Activated gamma-delta T cell treated with Interleukin-2 at 50 U/mL for 16 hours (primary cell): ENCODE results near the gene SLC29A3.
"Not testable (repeated sequence)": the region's sequence is repeated elsewhere in the genome, so short reads cannot be mapped to it uniquely, and the experiment has no call there.

Experiments
- DNase-seq: peaks from one replicate; pipeline ENCODE4 v3.0.0-alpha.2; 2020

The SLC29A3 gene

DNA sequence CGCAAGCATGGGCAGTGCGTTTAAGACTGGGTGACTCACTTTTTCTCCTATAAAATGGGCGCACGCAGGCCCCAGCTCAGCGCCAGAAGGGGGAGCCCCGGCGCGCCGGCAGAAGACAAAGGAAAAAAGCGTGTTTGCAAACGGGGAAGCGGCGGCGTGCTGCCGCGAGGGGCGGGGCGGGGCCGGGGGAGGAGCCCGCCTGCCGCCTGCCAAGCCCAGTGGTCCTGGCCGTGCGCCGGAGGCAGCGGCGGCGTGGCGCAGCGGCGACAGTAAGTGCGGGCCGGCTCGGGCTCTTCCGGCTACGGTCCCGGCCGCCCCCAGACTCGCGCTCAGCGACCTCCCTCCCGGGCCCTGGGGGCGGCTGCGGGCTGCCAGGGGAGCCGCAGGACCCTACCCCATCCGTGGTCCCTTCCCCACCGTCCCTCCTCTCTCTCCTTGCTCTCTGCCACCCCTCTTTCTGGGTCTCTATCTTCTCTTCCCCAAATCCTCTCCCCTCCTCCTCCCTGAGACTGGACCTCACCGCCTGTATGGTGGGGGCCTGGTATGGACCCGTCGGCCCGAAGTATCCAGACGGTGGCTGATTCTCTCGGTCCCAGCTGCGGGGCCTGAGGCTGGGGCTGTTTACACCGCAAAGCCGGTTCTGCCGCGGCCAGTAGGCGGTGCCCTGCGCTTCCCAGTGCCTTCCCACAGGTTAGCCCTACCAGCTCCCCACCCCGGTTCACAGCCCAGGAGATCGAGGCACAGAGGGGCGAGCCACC is at the start of gene SLC29A3:
Gene SLC29A3 (plus strand): TSS at position 218 of the 758 bp plus-strand sequence. CDS start 51 bp downstream, at position 269.
- DNase-seq, result peak; percentile 76

DNA sequence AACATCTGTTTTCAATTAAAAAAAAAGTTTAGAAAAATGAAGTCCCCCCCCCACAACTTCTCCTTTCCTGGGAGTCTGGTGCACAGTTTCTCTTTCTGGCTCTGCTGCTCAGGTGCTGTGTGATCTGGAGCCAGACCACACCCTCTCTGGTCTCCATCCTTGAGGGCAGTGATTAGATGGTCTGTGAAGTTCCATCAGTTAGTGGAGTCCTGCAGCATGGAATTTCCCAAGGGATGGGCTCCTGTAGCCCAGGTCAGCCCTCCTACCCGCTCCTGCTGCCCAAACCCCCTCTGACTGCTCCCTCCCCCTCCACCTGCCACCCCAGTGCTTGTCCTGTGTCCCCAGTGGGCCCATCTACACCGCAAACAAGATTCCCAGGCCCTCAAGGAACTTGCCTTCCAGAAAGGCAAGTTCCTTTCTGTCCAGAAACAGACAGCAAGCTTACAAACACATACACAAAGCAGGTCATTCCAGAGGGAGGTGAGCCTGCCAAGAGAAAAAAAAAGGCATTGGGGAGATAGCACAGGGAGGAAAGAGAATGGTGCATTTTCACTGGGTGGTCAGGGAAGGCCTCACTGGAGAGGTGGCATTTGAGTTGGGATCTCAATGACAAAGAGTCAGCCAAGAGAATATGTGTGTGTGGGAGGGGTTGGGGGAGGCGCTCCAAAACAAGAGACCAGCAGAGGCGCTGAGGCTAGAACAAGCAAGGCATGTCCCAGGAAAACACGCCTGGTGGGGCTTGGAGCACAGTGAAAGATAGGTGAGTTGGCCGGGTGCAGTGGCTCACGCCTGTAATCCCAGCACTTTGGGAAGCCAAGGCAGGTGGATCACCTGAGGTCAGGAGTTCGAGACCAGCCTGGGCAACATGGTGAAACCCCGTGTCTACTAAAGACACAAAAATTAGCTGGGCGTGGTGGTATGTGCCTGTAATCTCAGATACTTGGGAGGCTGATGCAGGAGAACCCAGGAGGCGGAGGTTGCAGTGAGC is 49.5 kb upstream of the SLC29A3 start:
- DNase-seq, result no peak

DNA sequence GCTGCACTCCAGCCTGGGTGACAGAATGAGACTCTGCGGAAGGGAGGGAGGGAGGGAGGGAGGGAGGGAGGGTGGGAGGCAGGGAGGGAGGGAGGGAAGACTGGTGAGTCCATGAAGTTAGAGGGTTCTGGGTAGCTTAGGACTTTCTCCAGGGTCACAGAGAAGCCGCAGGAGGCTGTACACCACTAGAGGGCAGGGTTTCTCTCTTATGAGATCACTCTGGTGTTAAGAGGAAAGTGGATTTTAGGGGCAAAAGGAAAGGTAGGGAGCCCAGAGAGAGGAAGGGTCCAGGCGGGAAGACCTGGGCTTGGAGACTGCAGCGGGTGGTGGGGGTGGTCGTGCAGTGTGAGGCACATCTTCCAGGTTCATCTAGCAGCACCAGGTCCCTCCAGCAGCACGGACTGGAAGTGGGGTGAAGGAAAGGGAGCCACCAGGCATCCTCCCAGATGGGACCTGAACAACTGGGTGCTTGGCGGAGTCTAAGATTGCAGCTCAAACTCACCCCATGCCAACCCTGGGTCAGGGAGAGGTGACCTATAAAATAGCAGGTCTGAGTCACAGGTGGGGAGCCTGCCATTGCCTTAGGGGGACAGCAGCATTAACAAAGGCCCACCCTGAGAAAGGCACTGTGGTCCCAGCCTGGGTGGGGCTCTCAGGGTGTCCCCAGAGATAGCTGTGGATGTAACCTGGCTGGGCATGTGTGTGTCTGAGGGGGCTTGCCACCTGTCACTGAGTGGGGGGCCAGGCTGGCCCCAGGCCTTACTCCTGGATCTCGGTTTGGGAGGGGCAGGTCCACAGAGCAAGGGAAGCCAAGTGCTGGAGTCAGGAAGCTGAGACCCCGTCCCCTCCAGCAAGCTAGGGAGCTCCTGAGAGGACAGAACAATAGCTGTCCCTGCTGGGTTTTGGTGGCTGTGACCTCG is 48.5 kb upstream of the SLC29A3 start:
- no peak for DNase-seq

DNA sequence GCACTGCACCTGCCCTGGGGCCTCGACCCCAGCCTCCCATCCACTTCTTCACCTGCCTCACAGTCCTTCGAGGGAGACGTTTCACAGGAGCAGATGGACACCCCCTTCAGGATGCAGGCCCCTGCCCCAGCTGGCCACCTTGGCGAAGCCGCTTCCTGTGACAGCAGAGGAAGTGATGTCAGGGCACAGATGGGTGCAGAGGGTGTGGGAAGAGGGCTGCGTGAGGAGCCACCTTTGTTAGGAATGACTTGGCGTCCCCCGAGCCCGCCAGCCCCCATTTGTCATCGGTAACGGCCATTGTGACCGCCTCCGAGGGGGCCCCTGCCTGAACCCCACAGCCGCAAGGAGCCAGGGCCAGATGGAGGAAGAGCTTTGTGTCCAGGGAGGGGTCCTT is 47.4 kb upstream of the SLC29A3 start:
- no peak for DNase-seq

DNA sequence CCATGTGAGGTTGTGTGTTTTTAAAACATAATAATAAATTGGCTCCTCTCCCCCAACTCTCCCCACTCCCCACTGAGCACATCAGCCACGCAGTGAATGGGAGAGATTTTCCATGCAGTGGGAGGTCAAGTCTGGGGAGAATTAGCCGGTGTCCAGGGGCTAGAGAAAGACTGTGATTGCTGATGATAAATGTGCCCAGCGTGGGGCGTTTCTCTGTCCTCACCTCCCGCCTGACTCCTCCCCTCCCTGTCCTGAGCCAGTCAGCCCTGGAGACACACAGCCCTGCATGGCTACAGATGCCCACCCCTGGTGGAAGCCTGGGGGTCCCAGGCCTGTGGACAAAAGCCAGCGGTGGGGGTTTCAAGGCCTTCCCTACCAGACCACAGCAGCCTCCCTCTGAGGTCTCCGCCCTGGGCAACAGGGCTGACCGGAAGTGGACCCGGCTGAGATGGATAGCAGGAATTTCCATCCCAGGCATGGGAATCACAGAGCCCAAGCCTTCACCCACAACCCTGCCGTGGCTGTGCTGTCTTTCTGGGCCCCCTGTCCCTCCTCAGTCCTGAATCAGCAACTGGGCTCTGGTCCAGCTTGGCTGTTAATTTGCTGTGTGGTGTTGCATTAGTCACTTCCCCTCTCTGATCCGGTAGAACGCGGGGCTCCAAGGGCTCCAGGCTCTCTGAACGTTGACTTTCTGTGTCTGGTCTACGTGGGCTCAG is 46.8 kb upstream of the SLC29A3 start:
- no peak for DNase-seq

DNA sequence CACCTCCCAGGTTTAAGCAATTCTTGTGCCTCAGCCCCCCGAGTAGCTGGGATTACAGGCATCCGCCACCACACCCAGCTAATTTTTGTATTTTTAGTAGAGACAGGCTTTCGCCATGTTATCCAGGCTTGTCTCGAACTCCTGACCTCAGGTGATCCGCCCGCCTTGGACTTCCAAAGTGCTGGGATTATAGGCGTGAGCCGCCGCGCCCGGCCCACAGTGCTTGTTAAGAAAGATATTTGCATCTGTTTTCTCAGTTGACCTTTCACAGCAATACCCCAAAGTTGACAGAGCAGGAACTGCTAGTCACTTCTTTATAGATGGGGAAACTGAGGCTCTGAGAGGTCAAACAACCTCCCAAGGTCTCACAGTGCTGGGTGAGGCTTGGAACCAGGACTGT is 46.1 kb upstream of the SLC29A3 start:
- not testable (repeated sequence) for DNase-seq

DNA sequence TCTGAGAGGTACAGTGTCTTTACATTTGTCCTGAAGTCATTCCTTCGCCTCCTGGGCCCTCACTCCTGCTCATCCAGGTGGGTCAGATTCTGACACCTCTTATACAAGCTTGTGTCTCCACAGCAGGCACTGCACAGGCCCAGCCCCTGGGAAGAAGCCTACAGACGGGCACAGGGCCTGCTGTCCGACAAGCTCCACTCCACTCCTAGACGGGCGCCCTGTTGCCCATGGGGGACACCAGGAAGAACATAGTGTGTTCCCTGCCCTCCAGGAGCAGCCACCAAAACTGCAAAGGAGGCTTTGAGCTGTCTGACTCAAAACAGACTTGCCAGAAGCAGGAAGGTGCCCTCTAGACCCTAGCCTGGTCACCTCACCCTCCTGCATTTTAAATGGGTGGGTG is 45.6 kb upstream of the SLC29A3 start:
- no peak for DNase-seq

DNA sequence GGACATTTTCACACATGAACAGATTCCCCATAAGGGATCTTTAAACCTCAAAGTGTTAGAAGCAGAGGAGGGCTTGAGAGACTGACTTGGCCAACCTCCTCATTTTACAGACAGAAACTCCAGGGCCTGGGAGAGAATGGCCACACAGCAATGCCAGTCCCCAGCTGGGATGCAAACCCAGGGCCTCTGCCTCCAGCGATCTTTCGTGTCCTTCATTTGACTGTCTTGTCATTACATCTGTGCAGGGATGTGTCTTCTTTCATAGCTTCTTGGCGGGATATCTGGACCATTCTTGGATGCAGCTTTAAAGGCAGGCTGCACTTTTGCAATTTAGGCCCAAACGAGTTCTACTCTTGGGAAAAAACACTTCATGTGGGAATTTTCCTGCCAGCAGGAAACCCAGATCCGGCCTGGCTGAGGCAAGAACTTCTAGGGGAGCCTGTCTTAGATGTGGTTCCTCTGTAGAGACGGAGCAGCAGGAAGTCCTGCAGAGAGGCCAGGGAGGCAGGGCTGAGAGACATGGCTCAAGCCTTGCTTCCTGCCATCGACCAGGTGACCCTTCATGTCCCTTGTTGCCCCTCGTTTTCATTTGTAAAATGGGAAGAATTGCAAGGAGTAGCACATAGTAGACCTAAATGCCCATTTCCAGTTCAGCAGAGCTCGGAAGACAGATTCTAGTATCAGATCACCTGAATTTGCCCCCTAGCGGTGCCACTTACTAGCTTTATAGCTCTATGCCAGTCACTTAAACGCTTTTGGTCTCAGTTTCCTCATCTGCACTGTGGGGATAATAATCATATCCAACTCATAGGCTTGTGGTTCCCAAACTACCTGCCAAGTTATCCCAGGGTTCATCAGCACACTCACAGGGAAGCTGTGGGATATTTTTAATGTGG is 43.9 kb upstream of the SLC29A3 start:
- DNase-seq, result no peak

DNA sequence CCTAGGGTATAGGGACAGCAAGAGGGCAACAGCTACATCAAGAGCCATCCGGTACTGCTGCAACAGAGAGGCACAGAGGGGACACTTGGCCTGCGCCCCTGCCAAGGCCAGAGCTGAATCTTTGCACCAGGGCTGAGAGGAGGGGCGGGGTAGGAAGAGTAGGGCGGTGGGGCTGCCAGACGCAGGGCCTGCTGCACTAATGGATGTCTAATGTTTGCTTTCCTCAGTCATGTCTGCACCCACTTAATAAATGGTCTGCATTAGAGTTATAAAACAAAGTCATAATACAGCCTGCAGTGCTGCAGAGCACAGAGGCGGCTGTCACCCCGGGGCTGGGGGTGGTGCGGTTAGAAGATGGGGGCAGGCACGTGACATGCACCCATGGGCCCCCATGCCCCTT is 42.2 kb upstream of the SLC29A3 start:
- DNase-seq, result no peak

DNA sequence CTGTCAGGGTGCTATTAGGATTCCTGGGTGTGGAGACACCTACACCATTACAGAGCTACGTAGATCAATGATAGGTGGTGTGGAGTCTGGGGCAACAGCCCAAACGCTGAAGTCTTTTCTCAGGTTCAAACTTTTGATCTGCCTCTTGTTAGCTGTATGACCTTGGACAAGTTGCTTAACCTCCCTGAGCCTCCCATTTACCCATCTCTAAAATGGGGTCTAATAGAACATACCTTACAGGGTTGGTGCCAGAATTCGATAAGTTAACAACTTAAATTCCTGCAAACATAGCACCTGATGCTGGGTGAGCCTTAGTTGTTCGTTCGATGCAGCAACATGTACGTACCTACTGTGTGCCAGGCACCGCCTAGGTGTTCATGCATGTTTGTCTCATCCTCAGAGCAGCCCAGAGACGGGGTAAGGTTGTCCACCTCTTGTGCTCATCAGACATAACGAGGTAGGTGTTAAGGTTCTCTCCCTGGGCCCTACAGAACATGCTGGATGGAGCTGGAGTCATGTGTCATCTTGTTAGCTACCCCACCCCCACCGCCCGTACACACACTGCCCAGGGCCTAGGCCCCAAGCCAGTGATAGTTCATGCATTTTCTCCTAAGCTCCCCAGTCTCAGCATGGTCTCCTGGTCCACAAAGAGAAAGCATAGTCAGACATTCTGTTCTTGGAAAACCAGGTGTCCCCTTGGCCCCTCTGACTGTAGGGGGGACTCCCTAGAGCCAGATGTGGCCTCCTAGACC is 41.0 kb upstream of the SLC29A3 start:
- no peak for DNase-seq

DNA sequence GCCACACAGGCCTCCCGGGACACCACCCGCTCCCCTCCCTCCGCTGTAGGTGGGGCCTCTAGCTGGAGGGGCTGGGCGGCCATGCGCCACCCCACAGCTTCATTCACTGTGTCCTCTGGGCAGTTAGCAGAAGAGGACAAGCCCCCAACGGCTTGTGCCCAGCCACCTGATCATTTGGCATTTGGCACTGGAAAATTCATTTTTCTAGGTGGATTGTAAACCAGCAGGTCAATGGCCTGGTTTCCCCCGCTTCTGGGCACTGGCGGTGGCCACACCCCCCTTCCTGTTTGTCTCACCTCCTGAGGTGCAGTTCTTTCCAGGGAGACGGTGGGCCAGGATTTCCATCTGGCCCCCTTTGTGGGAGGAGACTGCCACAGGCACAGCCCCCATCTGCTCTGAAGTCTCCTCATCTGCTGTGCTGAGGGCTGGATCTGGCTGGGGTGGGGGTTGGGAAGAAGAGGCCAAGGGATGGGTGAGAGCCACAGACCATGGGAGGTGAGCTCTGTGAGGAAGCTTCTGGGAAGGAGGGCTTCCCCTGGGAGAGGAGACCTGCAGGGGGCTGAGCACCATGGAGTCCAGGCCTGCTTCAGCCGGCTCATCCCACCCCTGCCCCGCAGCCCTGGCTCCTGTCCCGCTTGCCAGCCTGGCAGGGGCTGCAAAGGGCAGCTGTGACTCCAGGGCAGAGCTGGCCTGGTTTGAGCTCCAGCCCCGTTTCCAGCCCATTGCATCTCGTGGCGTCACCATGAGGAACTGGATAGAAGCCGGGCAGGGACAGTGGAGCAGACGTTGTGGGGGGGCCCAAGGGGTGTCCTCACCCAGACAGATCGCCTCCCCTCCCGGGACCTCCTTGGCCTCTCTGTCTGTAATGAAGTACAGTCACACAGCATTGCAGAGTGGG is 40.1 kb upstream of the SLC29A3 start:
- DNase-seq, result no peak

DNA sequence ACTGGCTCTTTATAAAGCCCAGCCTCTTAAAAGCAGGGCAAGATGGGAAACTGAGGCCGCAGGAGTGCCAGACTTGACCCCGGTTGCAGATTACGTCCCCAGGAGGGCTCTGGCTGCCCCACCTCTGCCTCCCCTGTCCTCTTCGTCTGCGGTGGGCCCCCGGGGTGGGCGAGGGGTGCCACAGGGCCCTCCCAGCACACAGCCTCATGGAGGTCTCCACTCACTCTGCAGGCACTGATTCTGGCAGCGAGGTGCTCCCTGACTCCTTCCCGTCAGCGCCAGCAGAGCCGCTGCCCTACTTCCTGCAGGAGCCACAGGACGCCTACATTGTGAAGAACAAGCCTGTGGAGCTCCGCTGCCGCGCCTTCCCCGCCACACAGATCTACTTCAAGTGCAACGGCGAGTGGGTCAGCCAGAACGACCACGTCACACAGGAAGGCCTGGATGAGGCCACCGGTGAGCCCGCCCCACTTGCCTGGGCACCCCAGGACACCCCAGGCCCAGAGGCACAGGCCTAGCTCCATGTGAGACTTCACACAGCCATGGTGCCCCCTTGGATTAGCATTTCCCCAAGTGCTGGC is 39.4 kb upstream of the SLC29A3 start:
- DNase-seq, result no peak

DNA sequence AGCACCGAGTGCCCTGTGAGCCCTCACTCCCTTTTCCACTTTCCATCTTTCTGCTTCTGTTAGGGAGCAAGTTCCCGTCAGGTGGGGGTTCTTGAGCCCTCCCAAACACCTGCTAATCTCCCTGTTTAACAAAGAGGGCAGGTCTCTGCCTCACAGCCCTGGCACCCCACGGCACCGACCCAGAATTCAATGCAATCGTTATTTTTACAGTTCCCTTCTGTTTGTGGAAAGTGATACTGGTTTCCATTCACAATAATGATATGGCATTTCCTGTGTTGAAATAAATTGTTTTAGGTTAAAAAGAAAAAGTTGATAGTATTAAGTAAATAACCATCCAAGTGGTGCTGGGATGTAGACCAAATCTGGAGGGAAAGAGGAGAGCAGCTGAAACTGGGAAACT is 38.8 kb upstream of the SLC29A3 start:
- no peak for DNase-seq

DNA sequence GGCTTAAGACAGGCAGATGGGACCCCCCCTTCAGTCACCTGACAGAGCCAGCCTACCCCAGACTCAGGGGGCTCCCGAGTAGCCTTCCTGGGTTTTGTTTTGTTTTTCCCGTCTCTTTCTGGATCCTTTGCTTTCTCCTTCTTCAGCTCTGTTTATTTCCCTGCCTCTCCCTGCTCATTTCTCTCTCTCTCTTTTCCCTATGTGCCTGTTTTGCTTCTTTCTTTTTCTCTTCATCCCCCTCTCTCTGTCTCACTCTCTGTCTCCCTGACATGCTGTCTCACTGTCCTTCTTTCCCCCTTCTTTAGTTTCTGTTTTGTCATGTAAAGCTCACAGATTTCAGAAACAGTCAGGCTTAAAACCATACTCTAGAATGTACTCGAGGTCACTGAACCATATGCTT is 38.2 kb upstream of the SLC29A3 start:
- DNase-seq, result no peak

DNA sequence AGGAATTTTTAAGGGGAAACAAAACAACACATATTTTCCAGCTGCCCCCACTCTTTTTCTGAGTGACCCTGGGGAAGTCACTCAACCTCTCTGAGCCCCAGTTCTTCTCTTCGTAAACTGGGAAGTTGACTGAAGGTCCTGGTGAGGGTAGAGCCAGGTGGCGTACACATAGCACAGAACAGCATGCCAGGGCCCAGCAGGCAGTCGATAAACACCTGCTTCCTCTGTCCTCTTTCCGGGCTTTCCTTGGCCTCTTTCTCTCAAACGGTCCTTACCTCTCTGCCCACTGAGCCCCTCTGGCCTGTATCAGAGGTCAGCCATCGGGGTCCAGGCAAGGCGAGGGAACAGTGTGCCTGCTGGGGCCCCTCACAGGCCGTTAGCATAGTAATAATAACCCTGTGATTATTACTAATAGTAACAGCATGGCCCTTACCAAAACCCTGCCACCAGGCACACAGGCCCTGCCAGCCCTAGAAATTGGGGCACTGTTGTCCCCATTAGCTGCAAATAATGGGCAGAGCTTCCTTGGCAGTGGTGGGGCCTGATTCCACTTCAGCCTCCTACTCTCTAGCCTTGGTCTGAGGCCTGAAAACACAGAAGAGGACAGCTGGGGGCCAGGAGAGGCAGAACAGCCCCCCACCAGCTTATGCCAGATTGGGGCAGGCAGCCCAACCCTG is 37.3 kb upstream of the SLC29A3 start:
- DNase-seq, result no peak

DNA sequence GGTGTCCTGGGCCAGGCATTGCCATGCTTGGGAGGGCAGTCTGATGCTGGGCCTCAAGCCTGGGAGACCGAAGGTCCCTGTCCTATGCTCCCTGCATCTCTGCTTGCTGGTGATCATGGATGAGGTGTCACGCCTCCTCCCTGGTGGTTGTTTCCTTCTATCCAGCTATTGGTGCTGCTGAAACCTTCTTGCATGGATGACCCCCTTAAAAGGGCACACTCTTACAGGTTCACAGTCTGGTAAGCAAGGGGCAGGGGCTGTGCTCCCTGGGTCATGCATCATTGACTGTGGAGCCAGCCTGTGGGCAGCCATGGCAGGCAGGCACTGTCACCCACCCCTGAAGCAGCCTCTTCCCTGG is 36.8 kb upstream of the SLC29A3 start:
- DNase-seq, result no peak

DNA sequence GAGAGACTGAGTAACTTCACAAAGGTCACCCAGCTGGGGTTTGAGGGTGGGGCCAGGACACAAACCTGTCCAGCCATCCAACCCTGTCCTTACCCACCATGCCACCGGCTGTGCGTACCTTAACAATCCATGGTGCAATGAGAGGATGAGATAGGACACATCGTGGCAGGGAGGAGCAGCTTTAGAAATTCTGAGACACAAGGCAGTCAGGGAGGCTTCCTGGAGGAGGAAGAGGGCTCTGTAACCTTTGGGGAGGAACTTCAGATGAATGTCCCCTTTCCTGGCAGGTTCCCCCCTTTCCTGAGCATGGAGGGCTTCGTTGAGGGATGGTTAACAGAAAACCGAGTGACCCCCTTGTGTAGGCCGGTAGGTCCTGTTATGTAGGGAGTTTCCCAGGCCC is 35.6 kb upstream of the SLC29A3 start:
- DNase-seq, result no peak

DNA sequence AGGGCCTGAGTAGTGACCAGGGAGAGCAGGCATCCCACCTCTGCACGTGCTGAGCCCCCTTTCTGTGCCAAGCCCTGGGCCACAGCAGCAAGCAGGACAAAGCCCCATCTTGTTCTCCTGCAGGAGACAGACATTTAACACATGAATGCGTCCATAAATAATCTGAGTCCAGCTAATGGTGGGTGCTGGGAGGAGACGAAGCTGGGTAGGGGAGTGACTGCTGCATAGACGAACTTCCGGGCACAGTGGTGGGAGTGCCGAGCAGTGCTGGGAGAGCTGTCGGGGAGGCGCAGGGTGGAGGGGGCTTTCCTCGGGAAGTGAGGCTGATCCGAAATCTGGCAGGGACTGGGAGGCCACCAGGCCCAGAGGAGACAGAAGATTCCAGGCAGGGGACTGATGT is 35.2 kb upstream of the SLC29A3 start:
- no peak for DNase-seq
